DMS79 treated with DMSO at 0.1 percent for 48 hours (cell line): ENCODE results near the gene ASGR2.

ENCODE experiments used
- DNase-seq: peaks from one replicate; lab custom pipeline; 2025; lab: John Stamatoyannopoulos, UW

ASGR2 gene

DNA sequence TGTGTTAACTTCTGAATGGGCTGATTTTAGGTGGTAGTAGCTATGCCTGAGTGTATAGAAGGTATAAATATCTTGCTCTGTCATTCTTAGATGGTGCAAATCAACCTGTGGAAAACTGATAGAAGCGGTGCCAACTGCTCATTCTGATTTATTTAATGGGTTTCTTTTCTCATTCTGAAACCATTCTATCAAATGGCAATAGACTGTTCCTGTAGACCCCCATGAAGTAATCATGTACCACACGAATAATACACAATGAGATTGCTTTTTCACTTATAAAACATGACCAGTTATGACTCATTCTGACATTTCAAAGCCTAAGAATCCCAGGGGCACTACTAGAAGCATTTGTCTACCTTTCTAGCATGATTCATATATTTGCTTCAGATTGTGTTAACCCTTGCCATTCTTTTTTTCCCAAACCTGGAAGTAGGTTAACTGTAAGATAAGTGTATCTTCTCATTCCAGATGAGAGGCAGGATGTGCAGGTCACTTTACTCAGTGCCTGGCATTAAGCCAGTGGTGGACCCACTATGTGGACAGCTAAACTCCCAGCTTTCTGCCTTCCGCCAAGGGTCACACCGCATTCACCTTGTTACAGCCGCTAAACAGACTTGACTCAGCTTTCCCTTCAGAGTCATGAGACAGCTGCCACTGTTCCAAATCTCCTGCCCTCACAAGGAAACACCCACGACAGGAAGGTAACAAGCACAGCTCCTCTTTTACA, 54.3 kb downstream of the ASGR2 start:
- DNase-seq, result no peak

DNA sequence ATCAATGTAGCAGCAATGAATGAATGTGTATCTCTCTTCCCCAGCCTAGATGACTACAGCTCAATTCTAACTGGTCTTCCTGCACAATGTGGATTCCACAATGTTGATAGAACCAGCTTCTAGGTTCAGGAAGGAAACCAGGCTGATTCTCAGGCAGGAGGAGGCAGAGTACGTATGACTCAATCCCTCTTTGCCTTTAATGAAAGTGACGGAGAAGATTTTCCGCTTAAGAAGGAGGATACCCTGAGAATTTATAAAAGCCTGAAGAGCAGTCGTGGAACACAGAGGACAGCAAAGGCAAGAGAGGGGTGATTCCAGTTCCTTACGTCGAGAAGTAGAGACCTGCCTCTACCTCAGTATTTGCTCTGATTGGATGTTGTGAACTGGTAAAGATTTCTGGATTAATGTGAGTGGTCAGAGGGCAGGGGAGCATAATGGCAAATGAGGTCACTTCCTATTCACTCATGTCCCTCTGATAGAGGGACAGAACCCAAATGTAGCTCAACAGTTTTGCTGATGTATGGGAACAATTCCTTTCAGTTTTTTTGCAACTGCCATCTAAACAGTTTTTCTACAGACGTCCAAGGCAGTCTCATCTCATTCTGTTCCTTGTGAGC, 55.7 kb downstream of the ASGR2 start:
- DNase-seq, result no peak

DNA sequence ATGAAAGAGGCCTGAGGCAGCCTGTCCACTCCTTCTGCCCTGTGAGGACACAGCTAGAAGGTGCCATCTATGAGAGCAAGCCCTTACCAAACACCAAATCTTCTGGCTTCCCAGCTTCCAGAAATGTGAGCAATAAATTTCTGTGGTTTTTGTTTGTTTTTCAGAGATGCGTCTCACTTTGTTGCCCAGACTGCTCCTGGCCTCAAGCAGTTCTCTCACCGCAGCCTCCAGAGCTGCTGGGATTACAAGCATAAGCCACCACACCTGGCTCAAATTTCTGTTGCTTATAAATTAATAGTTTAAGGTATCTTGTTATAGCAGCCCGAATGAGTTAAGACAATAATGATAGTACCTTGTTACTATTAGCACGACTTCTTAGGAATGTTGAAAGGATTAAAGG, 58.2 kb downstream of the ASGR2 start:
- no peak for DNase-seq
